Liver (tissue), 3 donors: ENCODE results near the gene SLC4A5.
"Not testable (repeated sequence)": the region's sequence is repeated elsewhere in the genome, so short reads cannot be mapped to it uniquely, and the experiment has no call there.

Experiments used
- JUND ChIP-seq, 2 donors: IDR thresholded peaks; 2 replicates each; pipeline ENCODE4 v1.6.1; 2016; ENCODE audit warnings: antibody characterized with exemption in 2 of 2
- RAD21 ChIP-seq, 2 donors: IDR thresholded peaks; 2 replicates each; pipeline ENCODE4 v1.6.1; 2016; ENCODE audit warnings: antibody characterized with exemption in 2 of 2, mild to moderate bottlenecking in 2 of 2
- TAF1 ChIP-seq: conservative IDR thresholded peaks from 2 replicates; pipeline ENCODE4 v1.6.1; 2016; ENCODE audit warnings: antibody characterized with exemption, mild to moderate bottlenecking
- YY1 ChIP-seq: IDR thresholded peaks from 2 replicates; pipeline ENCODE4 v1.6.1; 2016; ENCODE audit warnings: antibody characterized with exemption, mild to moderate bottlenecking
- TF ChIP-seq, protein P1 (sequence below): fragments of 150-350 bp; IDR thresholded peaks from 2 replicates; pipeline ENCODE4 v1.5.1; 2017; ENCODE audit warnings: improper control_type of control experiment, low read depth, low read length; ENCODE audit not compliant: missing input control
- TF ChIP-seq, protein P2 (sequence below): IDR thresholded peaks from 2 replicates; pipeline ENCODE4 v1.6.1; 2016; ENCODE audit warnings: antibody characterized with exemption, mild to moderate bottlenecking
- donor health status: healthy.
- donor health status: healthy.

DNA sequence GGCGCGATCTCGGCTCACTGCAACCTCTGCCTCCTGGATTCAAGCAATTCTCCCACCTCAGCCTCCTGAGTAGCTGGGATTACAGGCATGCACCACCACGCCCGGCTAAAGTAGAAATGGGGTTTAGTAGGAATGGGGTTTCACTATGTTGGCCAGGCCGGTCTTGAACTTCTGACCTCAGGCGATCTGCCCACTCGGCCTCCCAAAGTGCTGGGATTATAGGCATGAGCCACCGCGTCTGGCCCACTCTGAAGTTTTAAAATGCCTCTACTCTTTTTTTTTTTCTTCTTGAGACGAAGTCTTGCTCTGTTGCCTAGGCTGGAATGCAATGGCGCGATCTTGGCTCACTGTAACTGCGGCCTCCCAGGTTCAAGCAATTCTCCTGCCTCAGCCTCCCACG lies 156.5 kb downstream of the SLC4A5 start:
- TF ChIP-seq, protein P1, sequence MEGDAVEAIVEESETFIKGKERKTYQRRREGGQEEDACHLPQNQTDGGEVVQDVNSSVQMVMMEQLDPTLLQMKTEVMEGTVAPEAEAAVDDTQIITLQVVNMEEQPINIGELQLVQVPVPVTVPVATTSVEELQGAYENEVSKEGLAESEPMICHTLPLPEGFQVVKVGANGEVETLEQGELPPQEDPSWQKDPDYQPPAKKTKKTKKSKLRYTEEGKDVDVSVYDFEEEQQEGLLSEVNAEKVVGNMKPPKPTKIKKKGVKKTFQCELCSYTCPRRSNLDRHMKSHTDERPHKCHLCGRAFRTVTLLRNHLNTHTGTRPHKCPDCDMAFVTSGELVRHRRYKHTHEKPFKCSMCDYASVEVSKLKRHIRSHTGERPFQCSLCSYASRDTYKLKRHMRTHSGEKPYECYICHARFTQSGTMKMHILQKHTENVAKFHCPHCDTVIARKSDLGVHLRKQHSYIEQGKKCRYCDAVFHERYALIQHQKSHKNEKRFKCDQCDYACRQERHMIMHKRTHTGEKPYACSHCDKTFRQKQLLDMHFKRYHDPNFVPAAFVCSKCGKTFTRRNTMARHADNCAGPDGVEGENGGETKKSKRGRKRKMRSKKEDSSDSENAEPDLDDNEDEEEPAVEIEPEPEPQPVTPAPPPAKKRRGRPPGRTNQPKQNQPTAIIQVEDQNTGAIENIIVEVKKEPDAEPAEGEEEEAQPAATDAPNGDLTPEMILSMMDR, result not testable (repeated sequence)
- TF ChIP-seq, protein P2, sequence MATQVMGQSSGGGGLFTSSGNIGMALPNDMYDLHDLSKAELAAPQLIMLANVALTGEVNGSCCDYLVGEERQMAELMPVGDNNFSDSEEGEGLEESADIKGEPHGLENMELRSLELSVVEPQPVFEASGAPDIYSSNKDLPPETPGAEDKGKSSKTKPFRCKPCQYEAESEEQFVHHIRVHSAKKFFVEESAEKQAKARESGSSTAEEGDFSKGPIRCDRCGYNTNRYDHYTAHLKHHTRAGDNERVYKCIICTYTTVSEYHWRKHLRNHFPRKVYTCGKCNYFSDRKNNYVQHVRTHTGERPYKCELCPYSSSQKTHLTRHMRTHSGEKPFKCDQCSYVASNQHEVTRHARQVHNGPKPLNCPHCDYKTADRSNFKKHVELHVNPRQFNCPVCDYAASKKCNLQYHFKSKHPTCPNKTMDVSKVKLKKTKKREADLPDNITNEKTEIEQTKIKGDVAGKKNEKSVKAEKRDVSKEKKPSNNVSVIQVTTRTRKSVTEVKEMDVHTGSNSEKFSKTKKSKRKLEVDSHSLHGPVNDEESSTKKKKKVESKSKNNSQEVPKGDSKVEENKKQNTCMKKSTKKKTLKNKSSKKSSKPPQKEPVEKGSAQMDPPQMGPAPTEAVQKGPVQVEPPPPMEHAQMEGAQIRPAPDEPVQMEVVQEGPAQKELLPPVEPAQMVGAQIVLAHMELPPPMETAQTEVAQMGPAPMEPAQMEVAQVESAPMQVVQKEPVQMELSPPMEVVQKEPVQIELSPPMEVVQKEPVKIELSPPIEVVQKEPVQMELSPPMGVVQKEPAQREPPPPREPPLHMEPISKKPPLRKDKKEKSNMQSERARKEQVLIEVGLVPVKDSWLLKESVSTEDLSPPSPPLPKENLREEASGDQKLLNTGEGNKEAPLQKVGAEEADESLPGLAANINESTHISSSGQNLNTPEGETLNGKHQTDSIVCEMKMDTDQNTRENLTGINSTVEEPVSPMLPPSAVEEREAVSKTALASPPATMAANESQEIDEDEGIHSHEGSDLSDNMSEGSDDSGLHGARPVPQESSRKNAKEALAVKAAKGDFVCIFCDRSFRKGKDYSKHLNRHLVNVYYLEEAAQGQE, result not testable (repeated sequence)
- TF ChIP-seq RAD21 (IDR thresholded peaks at IDR 0.05); YY1; JUND (IDR thresholded peaks at IDR 0.05); TAF1: not testable (repeated sequence)
